ENCODE data around the gene CCSER2.

Gene CCSER2

GRCh38 chr10:84540022-84540616, 211.7 kb downstream of the CCSER2 start:
- no peaks in the 10 kb centered on the region; the same call in 1 of the 2 replicates for H3K27me3 ChIP-seq (ENCODE audit: insufficient read depth, low read length)
- no peak for TF ChIP-seq EZH2 (IDR thresholded peaks at IDR 0.05; ENCODE audit: borderline replicate concordance, low read length)
- TF ChIP-seq, protein P1, sequence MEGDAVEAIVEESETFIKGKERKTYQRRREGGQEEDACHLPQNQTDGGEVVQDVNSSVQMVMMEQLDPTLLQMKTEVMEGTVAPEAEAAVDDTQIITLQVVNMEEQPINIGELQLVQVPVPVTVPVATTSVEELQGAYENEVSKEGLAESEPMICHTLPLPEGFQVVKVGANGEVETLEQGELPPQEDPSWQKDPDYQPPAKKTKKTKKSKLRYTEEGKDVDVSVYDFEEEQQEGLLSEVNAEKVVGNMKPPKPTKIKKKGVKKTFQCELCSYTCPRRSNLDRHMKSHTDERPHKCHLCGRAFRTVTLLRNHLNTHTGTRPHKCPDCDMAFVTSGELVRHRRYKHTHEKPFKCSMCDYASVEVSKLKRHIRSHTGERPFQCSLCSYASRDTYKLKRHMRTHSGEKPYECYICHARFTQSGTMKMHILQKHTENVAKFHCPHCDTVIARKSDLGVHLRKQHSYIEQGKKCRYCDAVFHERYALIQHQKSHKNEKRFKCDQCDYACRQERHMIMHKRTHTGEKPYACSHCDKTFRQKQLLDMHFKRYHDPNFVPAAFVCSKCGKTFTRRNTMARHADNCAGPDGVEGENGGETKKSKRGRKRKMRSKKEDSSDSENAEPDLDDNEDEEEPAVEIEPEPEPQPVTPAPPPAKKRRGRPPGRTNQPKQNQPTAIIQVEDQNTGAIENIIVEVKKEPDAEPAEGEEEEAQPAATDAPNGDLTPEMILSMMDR (IDR thresholded peaks at IDR 0.05; ENCODE audit: low read length): no peak
- H3F3A ChIP-seq (ENCODE audit: insufficient read depth, low read length): no peaks in the 10 kb centered on the region
- H3K9ac ChIP-seq (ENCODE audit: low read length): no peak overlapping the region
- no peak overlapping the region for H3K4me2 ChIP-seq (ENCODE audit: low read length)
- H4K20me1 ChIP-seq (ENCODE audit: insufficient read depth, low read length): no peaks in the 10 kb centered on the region
- H3K4me3 ChIP-seq (ENCODE audit: low read depth, low read length, poor library complexity, severe bottlenecking): no peak overlapping the region
- H3K36me3 ChIP-seq (ENCODE audit: insufficient read depth, low read length): no peaks in the 10 kb centered on the region
- H3K27ac ChIP-seq (ENCODE audit: low read depth, low read length, poor library complexity, severe bottlenecking): no peak overlapping the region
- no peaks in the 10 kb centered on the region for H3K79me2 ChIP-seq (ENCODE audit: insufficient read depth, low read length)
- no peaks in the 10 kb centered on the region for H3K4me1 ChIP-seq (ENCODE audit: insufficient read depth, low read length, severe bottlenecking)
- no peak overlapping the region for H2AFZ ChIP-seq (ENCODE audit: low read length)
- no peaks in the 10 kb centered on the region for H3K9me3 ChIP-seq (ENCODE audit: low read length)
- H3K9me2 ChIP-seq (ENCODE audit: low read depth, low read length): no peaks in the 10 kb centered on the region

- H4K20me1 ChIP-seq (ENCODE audit: insufficient read depth, low read length): no peaks in the 10 kb centered on the region
- H3K9ac ChIP-seq (ENCODE audit: low read length): no peak overlapping the region
Measured at GRCh38 chr10:84540617-84541288, 212.4 kb downstream of the CCSER2 start.

DNA sequence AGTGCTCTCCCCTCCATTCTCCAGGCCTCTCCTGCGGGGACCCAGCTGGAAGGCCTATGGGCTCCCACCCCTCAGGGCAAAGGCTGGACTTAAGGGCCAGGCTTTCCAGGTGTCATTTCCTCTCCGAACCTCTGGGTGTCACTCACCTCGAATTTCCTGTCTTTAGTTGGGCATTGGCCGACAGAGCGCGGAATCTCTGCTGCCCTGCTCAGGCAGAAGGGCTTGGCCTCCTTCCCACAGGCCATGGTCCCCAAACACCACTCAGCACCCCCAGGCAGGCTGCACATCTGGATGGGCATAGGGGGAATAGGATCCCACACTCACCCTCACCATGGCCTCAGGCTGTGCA, 212.9 kb downstream of the CCSER2 start:
- TF ChIP-seq EZH2 (IDR thresholded peaks at IDR 0.05; ENCODE audit: borderline replicate concordance, low read length): no peak
- TF ChIP-seq, protein P1 (IDR thresholded peaks at IDR 0.05; ENCODE audit: low read length): peak; percentile 32; the same call in 1 of the 2 replicates
- Histone ChIP-seq H3K79me2 (ENCODE audit: insufficient read depth, low read length) (no peaks in the 10 kb centered on the region), H3K9me3 (ENCODE audit: low read length) (no peaks in the 10 kb centered on the region), H3K4me2 (ENCODE audit: low read length) (no peak overlapping the region), H3K9ac (ENCODE audit: low read length) (no peak overlapping the region), H3K4me3 (ENCODE audit: low read depth, low read length, poor library complexity, severe bottlenecking) (no peak overlapping the region), H3K27me3 (ENCODE audit: insufficient read depth, low read length) (no peaks in the 10 kb centered on the region; the same call in 1 of the 2 replicates), H3K9me2 (ENCODE audit: low read depth, low read length) (no peaks in the 10 kb centered on the region), H4K20me1 (ENCODE audit: insufficient read depth, low read length) (no peaks in the 10 kb centered on the region), H3K36me3 (ENCODE audit: insufficient read depth, low read length) (no peaks in the 10 kb centered on the region), H3K27ac (ENCODE audit: low read depth, low read length, poor library complexity, severe bottlenecking) (no peak overlapping the region), H3F3A (ENCODE audit: insufficient read depth, low read length) (no peaks in the 10 kb centered on the region), H2AFZ (ENCODE audit: low read length) (no peak overlapping the region), H3K4me1 (ENCODE audit: insufficient read depth, low read length, severe bottlenecking) (no peaks in the 10 kb centered on the region)

More at GRCh38 chr10:84540617-84541288, 212.4 kb downstream of the CCSER2 start:
- H3K79me2 ChIP-seq (ENCODE audit: insufficient read depth, low read length): no peaks in the 10 kb centered on the region
- H3K4me2 ChIP-seq (ENCODE audit: low read length): no peak overlapping the region
- no peaks in the 10 kb centered on the region for H3F3A ChIP-seq (ENCODE audit: insufficient read depth, low read length)
- TF ChIP-seq EZH2 (IDR thresholded peaks at IDR 0.05; ENCODE audit: borderline replicate concordance, low read length): no peak
- TF ChIP-seq, protein P1 (IDR thresholded peaks at IDR 0.05; ENCODE audit: low read length): peak; percentile 64
- H3K27ac ChIP-seq (ENCODE audit: low read depth, low read length, poor library complexity, severe bottlenecking): no peak overlapping the region
- H3K9me2 ChIP-seq (ENCODE audit: low read depth, low read length): no peaks in the 10 kb centered on the region
- no peaks in the 10 kb centered on the region for H3K36me3 ChIP-seq (ENCODE audit: insufficient read depth, low read length)
- no peaks in the 10 kb centered on the region; the same call in 1 of the 2 replicates for H3K27me3 ChIP-seq (ENCODE audit: insufficient read depth, low read length)
- H3K4me1 ChIP-seq (ENCODE audit: insufficient read depth, low read length, severe bottlenecking): no peaks in the 10 kb centered on the region
- H2AFZ ChIP-seq (ENCODE audit: low read length): no peak overlapping the region
- no peak overlapping the region for H3K4me3 ChIP-seq (ENCODE audit: low read depth, low read length, poor library complexity, severe bottlenecking)
- H3K9me3 ChIP-seq (ENCODE audit: low read length): no peaks in the 10 kb centered on the region
